Measurements from ENCODE around the gene SLC4A8.

The SLC4A8 gene

DNA sequence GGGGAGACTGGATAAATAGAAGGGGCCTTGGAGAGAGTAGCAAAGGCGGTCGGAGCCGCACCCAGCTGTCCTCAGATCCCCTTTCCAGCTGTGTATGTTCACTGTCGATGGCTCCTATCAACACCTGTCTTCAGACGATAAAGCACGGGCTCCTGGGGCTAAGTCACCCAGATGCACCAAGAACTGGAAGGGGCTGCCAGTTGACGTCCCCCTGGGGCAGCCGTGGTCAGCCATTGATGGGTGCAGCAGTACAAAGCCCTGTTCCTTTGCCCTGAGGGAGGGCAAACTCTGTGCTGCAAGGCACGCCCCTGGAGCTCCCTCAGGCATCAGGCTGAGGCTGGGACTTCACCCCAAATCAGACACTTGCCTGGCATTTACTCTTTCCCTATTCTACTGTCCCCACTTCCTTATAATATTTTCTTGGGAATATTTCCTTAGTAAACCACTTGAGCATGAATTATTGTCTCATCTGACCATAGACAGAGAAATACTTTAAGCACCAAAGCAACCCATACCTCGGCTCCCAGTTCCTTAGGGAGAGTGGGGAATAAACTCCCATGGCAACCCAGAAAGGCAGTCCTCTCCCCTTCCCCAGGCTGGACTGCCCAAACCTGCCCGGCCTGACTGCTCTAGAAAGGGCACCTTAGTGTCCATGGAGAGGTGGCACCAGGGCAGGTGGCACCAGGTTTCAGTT is 106.8 kb downstream of the SLC4A8 start:
- TF ChIP-seq, protein P1, sequence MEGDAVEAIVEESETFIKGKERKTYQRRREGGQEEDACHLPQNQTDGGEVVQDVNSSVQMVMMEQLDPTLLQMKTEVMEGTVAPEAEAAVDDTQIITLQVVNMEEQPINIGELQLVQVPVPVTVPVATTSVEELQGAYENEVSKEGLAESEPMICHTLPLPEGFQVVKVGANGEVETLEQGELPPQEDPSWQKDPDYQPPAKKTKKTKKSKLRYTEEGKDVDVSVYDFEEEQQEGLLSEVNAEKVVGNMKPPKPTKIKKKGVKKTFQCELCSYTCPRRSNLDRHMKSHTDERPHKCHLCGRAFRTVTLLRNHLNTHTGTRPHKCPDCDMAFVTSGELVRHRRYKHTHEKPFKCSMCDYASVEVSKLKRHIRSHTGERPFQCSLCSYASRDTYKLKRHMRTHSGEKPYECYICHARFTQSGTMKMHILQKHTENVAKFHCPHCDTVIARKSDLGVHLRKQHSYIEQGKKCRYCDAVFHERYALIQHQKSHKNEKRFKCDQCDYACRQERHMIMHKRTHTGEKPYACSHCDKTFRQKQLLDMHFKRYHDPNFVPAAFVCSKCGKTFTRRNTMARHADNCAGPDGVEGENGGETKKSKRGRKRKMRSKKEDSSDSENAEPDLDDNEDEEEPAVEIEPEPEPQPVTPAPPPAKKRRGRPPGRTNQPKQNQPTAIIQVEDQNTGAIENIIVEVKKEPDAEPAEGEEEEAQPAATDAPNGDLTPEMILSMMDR (IDR thresholded peaks at IDR 0.05; ENCODE audit: insufficient read depth, low read length, missing control alignments), result no peak
- no peak for DNase-seq (ENCODE audit: low read depth, low spot score)
- ChIA-PET CTCF (interaction anchor here (0.7 to 9.4 kb wide), 29 partner anchors 12 to 344 kb away, joined by 3 to 234 read pairs (median 5); partner anchors contain the start of gene SLC4A8), POLR2A (no interaction called here)
- H3K4me3 ChIP-seq (ENCODE audit: low read depth, low read length), result no peak overlapping the region

DNA sequence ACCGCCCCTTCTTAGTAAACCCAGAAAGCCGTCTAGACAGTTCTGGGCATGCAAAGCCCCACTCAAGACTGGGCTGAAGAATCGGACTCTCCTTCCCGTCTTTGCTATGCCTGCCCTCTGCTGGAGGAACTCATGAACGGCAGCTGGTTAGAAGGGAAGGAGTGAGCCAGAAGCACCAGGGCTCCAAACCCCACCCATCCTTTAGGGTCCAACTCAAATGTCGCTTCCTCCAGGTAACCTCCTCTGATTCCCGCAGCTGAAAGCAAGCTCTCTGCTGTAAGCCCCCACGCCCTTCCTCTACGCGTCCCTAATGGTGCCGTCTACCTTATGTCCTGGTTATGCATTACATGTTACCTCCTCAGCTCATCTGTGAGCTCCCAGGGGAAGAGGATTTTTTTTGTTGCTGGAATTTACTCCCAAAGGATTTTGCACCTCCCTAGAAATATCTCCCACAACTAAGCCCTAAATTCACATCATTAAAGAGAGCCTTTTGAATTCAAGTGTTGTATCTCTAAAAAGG is 107.4 kb downstream of the SLC4A8 start:
- no peak overlapping the region for H3K4me3 ChIP-seq (ENCODE audit: low read depth, low read length)
- TF ChIP-seq, protein P1 (IDR thresholded peaks at IDR 0.05; ENCODE audit: insufficient read depth, low read length, missing control alignments), result peak; percentile 92
- peak; percentile 21 for DNase-seq (ENCODE audit: low read depth, low spot score)
- ChIA-PET CTCF (interaction anchor here (0.6 to 9.4 kb wide), 40 partner anchors 11 to 343 kb away, joined by 3 to 234 read pairs (median 4); partner anchors contain the start of gene SLC4A8), POLR2A (no interaction called here)

DNA sequence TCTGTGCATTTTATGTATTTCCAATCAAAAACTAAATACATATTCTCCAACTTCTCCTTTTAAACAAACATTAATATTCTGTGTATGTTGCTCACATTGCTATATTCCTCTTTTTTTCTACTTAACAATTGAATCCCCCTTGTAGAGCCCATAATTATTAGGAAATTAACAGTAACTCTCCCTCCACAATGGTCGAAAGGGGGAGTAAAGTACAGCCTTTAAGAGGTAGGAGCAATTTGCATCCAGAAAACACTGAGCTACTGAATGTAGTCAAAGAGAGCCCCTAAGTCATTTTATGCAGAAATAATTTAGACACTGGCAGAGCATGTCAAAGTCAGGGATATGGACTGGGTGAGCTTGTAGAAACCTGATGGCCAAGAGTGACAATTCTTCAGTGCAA is 109.2 kb downstream of the SLC4A8 start:
- CTCF ChIA-PET, result interaction anchor here (0.6 to 9.4 kb wide), 14 partner anchors 8 to 343 kb away, joined by 3 to 234 read pairs (median 6); partner anchors contain the start of gene SLC4A8
- H3K4me3 ChIP-seq (ENCODE audit: low read depth, low read length), result no peak overlapping the region
- POLR2A ChIA-PET, result no interaction called here
- TF ChIP-seq, protein P1 (IDR thresholded peaks at IDR 0.05; ENCODE audit: insufficient read depth, low read length, missing control alignments), result no peak
- no peak for DNase-seq (ENCODE audit: low read depth, low spot score)

DNA sequence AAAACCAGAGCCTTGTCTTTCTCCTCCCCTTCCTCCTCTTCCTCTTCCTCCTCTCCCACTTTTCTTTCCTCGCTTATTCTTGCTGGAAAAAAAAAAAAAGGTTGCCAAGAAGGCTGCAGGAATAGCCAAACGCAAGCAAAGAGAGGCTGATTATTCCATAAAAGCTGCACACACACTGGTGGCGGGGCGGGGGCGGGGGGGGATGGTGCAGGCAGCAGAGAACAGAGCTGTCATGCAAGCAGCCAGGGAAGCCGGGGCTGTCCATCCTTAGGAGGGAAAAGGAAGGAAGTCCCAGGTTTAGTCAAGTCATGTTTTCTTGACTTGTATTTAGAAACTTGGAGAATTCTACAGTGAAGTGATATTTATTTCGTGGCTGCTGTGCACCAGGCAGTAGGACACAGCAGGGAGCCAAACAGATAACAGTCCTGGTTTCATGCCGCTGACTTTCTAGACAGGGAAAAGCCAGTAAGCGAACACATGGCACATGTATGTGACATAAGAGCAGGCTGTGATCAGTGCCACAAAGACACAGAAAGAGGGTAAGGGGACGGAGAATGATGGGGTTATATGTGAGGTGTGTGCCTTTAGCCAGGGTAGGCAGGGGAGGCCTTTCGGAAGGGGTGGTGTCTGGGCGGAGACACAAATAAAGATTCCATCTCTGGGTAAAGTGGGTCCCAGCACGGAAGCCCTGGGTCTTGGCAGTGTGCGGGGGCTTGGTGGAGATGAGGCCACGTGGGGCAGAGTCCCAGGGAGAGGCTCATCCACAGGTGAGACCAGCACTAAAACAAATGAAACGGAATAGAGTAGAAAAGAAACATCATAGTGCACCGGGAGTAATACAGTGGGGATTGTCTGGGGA is 109.8 kb downstream of the SLC4A8 start:
- no peak for DNase-seq (ENCODE audit: low read depth, low spot score)
- ChIA-PET POLR2A (no interaction called here), CTCF (interaction anchor here (0.7 to 9.4 kb wide), 11 partner anchors 14 to 292 kb away, joined by 3 to 234 read pairs (median 23); partner anchors contain the start of gene SLC4A8)
- H3K4me3 ChIP-seq (ENCODE audit: low read depth, low read length), result no peak overlapping the region
- TF ChIP-seq, protein P1 (IDR thresholded peaks at IDR 0.05; ENCODE audit: insufficient read depth, low read length, missing control alignments), result no peak

DNA sequence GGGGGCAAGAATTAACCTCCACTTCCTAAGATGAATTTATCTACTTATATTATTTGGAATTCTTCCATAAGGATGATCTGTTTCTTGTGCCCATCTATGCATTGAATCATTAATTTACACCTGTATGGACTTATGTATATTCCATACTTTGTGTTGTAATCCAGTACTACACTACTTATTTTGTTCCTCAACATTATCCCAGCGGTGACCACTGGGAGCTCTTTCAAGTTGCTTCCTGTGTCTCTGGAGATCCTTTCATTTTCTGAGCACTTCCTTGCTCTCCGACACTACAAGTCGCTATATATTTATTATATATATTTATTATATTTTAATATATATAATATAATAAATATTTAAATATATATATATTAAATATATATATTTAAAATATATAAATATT is 111.5 kb downstream of the SLC4A8 start:
- DNase-seq (ENCODE audit: low read depth, low spot score), result no peak
- CTCF ChIA-PET, result interaction anchor here (1.0 kb wide), 1 partner anchor 8 kb away, joined by 3 read pairs; no protein-coding TSS in a partner anchor
- POLR2A ChIA-PET, result no interaction called here
- TF ChIP-seq, protein P1 (IDR thresholded peaks at IDR 0.05; ENCODE audit: insufficient read depth, low read length, missing control alignments), result no peak
- no peak overlapping the region for H3K4me3 ChIP-seq (ENCODE audit: low read depth, low read length)
